Hepatocyte (in vitro differentiated cells): ENCODE measurements around the gene CCDC88C. TPM values are rescaled to one million over a fixed set of nuclear protein-coding genes. Genes with fewer than 3 reads are reported as not detected.

Source experiments
- DNase-seq: peaks from one replicate; pipeline ENCODE4 v3.0.0-alpha.2; 2016; ENCODE audit warnings: low spot score
- H2AFZ ChIP-seq: fragments of 200-600 bp; sonication (generic); 2 replicates; pipeline ENCODE4 v1.6.0; 2016; ENCODE audit warnings: antibody characterized with exemption, mild to moderate bottlenecking
- H3K27ac ChIP-seq: fragments of 200-600 bp; sonication (generic); 2 replicates; pipeline ENCODE4 v1.5.1; 2016; ENCODE audit warnings: mild to moderate bottlenecking
- H3K27me3 ChIP-seq: fragments of 200-600 bp; sonication (generic); 2 replicates; pipeline ENCODE4 v1.6.1; 2016
- H3K36me3 ChIP-seq: fragments of 200-600 bp; sonication (generic); replicated peaks from 2 replicates; pipeline ENCODE4 v1.5.1; 2016; ENCODE audit warnings: low read depth; ENCODE audit not compliant: insufficient read depth
- H3K4me1 ChIP-seq: fragments of 200-600 bp; sonication (generic); 2 replicates; pipeline ENCODE4 v1.5.1; 2016; ENCODE audit warnings: mild to moderate bottlenecking, moderate library complexity; ENCODE audit not compliant: insufficient read depth
- H3K4me2 ChIP-seq: fragments of 200-600 bp; sonication (generic); 2 replicates; pipeline ENCODE4 v1.6.0; 2016
- H3K4me3 ChIP-seq: fragments of 200-600 bp; sonication (generic); 2 replicates; pipeline ENCODE4 v1.5.1; 2016; ENCODE audit warnings: mild to moderate bottlenecking
- H3K79me2 ChIP-seq: fragments of 200-600 bp; sonication (generic); 2 replicates; pipeline ENCODE4 v1.6.0; 2017; ENCODE audit warnings: mild to moderate bottlenecking
- H3K9me2 ChIP-seq: fragments of 200-600 bp; sonication (generic); replicated peaks from 2 replicates; pipeline ENCODE4 v1.6.0; 2017; ENCODE audit warnings: mild to moderate bottlenecking; ENCODE audit not compliant: insufficient read depth
- H3K9me3 ChIP-seq: fragments of 200-600 bp; sonication (generic); 2 replicates; pipeline ENCODE4 v1.5.1; 2016; ENCODE audit warnings: low read depth, mild to moderate bottlenecking
- H4K20me1 ChIP-seq: fragments of 200-600 bp; sonication (generic); 2 replicates; pipeline ENCODE4 v1.6.0; 2016; ENCODE audit warnings: mild to moderate bottlenecking; ENCODE audit not compliant: insufficient read depth, poor library complexity, severe bottlenecking
- CTCF ChIP-seq: fragments of 200-600 bp; sonication (generic); IDR thresholded peaks from 2 replicates; pipeline ENCODE4 v1.5.1; 2016; ENCODE audit warnings: antibody characterized with exemption, mild to moderate bottlenecking; ENCODE audit not compliant: poor library complexity
- EZH2 ChIP-seq: fragments of 200-600 bp; sonication (generic); IDR thresholded peaks from 2 replicates; pipeline ENCODE4 v1.6.1; 2016; ENCODE audit warnings: antibody characterized with exemption, mild to moderate bottlenecking, borderline replicate concordance
- EZH2phosphoT487 ChIP-seq: fragments of 200-600 bp; sonication (generic); IDR thresholded peaks from one replicate; pipeline ENCODE4 v1.6.1; 2018; ENCODE audit warnings: antibody characterized with exemption, mild to moderate bottlenecking, low read depth, moderate library complexity; ENCODE audit not compliant: unreplicated experiment, severe bottlenecking
- WGBS: methylation state at CpG from one replicate; pipeline ENCODE4 v1.1.6; 2016; ENCODE audit warnings: low lambda C conversion rate; ENCODE audit errors: missing lambda C conversion rate; 5-methylcytosine and 5-hydroxymethylcytosine counted together
- polyA plus RNA-seq: library from polyadenylated mRNA; unstranded; fragments of >200 nt; fragmentation: Nextera tagmentation; extraction: Ambion mirVana; gene quantifications from 2 replicates; pipeline ENCODE4 v1.2.1, GENCODE V29; 2016
- total RNA-seq: library from RNA; depleted of rRNA; stranded (reverse); fragments of >200 nt; gene quantifications from 2 replicates; pipeline ENCODE4 v1.2.3, GENCODE V29; 2014

Gene CCDC88C
- total and polyA plus RNA-seq, 2 experiments from 2014 or later: 5.9 to 11.3 TPM

- Histone ChIP-seq H4K20me1 (no peaks in the 10 kb centered on the region), H3K4me3 (no peak overlapping the region), H3K9me2 (no peaks in the 10 kb centered on the region), H3K27ac (no peak overlapping the region), H3K27me3 (no peaks in the 10 kb centered on the region), H3K79me2 (peaks cover 16% of the 10 kb centered on the region), H3K4me2 (no peak overlapping the region), H3K4me1 (peaks cover 19% of the 10 kb centered on the region), H2AFZ (no peak overlapping the region), H3K36me3 (no peaks in the 10 kb centered on the region), H3K9me3 (no peaks in the 10 kb centered on the region)
- no peak for DNase-seq
- no peak for TF ChIP-seq CTCF
- TF ChIP-seq EZH2phosphoT487: no peak
- TF ChIP-seq EZH2: no peak
- 91% methylated on average over 19 of the region's 19 CpGs for WGBS
Measured at GRCh38 chr14:91368776-91369416, 48.7 kb downstream of the CCDC88C start.

GRCh38 chr14:91367173-91368171 is 50.1 kb downstream of the CCDC88C start:
- Histone ChIP-seq H2AFZ (no peak overlapping the region), H3K36me3 (no peaks in the 10 kb centered on the region), H3K4me3 (no peak overlapping the region), H3K4me1 (peaks cover 11% of the 10 kb centered on the region), H4K20me1 (no peaks in the 10 kb centered on the region), H3K9me3 (no peaks in the 10 kb centered on the region), H3K4me2 (no peak overlapping the region), H3K27me3 (no peaks in the 10 kb centered on the region), H3K9me2 (no peaks in the 10 kb centered on the region), H3K79me2 (peaks cover 16% of the 10 kb centered on the region), H3K27ac (no peak overlapping the region)
- WGBS: 84% methylated on average over 22 of the region's 22 CpGs
- TF ChIP-seq CTCF (no peak), EZH2 (no peak), EZH2phosphoT487 (no peak)
- peak; percentile 34 for DNase-seq

DNA sequence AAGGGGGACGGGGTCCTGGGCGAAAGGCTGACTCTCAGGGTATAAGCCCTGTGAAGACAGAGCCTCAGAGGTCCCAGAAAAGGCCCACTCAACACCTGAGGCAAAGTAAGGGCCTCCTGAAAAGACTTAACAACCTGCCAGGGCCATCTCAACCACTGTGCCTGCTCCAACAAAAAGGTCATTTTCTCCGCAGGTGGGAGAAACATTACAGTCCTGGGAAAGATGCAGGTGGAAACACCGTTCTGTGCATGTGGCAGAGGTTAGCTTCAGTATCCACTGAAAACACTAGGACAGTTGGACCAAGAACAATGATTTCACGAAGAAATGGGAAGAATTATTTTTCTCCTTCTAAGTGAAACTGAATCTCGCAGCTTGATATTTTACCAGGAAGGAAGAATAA is 50.9 kb downstream of the CCDC88C start:
- DNase-seq: no peak
- Histone ChIP-seq H3K4me2 (no peak overlapping the region), H3K79me2 (peaks cover 16% of the 10 kb centered on the region), H3K27ac (no peak overlapping the region), H2AFZ (no peak overlapping the region), H3K9me2 (no peaks in the 10 kb centered on the region), H3K9me3 (no peaks in the 10 kb centered on the region), H3K4me1 (peaks cover 13% of the 10 kb centered on the region), H3K36me3 (no peaks in the 10 kb centered on the region), H4K20me1 (no peaks in the 10 kb centered on the region), H3K27me3 (no peaks in the 10 kb centered on the region), H3K4me3 (no peak overlapping the region)
- 97% methylated on average over 6 of the region's 6 CpGs for WGBS
- TF ChIP-seq EZH2 (no peak), EZH2phosphoT487 (no peak), CTCF (no peak)
